ENCODE data around the gene PRTFDC1.

The PRTFDC1 gene

DNA sequence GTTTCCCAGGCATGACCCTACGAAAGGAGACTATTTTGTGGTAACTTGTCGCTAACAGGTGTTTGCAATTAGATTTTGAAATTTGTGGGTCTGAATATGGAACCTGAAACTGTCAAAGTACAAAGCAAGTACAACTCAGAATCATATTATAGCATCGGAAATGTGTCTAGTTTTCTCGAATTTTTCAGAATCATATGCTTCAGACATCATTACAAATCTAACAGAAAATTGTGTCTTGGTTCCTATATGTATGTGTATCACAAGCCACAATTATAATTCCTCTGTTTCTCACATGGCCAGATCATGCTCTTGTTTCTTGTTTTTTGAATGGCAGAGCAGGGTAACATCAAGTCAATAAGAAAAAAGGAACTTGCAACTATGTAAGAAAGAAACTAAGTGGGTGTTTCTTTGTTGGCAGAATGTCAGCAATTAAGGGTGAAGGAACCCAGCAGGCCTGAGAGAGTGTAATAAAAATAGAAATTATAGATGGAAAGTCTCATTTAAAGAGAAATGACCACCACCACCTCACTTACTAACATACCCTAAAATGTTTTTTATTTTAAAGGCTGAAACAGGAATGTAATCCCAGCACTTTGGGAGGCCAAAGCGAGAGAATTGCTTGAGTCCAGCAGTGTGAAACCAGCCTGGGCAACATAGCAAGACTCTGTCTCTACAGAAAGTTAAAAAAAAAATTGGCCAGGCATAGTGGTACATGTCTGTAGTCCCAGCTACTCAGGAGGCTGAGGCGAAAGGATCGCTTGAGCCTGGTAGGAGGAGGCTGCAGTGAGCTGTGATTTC lies 51.3 kb downstream of the PRTFDC1 start:
- DNase-seq = no peak

DNA sequence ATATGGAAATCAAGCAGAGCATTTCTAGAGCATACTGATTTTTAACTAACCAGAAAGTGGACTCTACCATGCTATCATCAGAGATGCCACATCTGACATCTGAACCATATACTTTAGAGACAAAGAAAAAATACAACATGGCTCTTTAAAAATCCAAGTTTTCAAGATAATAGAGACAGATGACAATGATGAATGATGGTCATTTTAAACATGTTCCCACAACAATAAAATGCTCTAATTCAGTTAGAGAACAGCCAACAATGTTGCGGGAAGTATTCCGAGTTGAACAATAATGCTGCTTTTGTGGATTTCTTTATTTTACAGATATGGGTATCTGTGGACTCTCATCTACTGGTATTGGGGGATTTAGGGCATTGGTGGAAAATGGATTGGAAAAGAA lies 52.8 kb downstream of the PRTFDC1 start:
- no peak for DNase-seq

DNA sequence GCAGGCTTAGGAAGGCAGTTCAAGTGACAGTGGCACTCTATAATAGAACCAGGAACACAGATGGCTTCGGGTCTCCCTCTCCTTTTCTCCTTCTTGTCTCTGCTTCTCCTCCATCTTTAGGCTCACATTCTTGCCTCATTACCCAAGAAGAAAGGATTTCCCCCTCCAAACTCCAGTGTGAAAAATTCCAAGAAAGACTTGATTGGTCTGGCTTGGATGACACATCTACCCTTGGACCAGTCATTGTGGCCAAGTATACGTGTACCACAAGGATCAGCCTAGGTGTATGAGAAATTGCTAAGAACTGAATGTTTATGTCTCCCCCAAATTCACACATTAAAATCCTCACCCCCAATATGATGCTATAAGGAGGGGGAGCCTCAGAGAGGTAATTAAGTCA lies 53.9 kb downstream of the PRTFDC1 start:
- no peak for DNase-seq

DNA sequence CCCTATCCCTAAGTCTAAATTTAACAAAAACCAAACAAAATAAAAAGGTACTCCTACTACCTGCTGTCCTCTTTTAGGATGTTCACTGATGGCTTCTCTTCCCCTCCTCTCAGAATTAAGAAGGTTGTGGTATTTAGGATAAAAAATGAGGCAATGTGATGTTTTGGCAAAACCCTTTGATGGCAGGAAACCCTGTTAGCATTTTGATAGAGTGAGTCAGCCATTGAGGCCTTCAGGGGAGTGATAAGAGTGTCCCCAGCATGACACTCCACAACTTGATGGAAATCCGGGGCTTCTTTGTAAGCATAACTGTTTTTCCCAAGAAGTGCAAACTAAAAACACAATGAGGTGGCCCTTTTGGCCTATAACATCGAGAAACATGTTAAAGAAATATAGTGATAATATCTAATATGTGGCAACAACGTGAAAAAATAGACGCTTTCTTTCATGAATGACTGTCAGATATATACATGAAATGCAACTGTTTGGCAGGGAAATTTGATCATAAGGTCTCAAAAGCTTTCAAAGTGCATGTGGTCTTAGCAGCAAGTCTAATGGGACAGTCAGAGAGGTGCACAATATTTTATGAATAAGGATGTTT lies 55.0 kb downstream of the PRTFDC1 start:
- no peak for DNase-seq

DNA sequence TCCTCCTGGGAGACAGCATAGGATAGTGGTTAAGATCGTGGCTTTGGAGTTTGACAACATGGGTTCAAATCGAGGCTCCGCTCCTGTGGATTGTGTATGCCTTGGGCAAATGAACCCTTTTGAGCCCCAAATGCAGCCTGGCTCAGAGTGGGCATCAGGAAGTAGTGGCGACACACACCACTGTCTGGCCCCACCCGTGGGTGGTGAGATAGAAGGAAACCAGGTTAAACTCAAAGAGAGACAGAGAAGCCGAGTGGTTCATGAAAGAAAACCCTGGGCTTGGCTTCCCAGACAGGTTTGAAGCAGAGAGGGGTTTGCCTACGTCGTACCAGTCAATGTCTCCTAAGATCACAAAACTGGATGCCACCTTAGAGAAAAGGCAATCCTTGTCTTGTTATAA lies 57.7 kb downstream of the PRTFDC1 start:
- peak; percentile 19 to 25 for DNase-seq

DNA sequence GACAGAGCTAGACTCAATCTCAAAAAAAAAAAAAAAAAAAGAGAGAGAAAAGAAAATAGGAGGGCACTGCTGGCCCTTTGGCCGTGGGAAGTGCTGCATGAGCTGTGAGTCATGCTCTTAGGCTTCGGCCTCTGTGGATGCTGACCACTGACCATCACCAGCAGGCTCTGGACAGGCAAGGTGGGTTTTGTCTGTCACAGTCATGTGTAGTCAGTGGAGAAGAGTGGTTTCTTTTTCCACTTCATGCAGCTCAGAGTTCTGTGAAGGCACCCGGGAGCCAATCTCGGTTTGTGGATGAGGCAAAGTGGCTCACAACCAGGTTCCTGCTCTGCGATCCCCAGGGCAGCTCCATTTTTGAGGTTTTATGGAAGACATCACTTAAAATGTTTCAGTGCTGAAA lies 58.1 kb downstream of the PRTFDC1 start:
- DNase-seq = no peak

DNA sequence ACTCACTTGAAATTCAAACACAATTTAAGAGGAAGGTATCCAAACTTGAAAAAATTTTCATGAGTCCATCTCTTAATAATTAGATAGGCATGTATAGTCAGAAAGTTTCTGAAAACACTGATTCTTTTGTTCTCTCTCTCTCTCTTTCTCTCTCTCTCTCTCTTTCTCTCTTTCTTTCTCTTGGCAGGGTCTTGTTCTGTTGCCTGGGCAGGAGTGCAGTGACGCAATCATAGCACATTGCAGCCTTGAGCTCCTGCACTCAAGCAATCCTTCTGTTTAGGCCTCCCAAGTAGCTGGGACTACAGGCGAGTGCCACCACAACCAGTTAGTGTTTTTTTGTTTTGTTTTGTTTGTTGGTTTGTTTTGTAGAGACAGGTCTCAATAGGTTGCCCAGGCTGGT lies 59.3 kb downstream of the PRTFDC1 start:
- DNase-seq = no peak

DNA sequence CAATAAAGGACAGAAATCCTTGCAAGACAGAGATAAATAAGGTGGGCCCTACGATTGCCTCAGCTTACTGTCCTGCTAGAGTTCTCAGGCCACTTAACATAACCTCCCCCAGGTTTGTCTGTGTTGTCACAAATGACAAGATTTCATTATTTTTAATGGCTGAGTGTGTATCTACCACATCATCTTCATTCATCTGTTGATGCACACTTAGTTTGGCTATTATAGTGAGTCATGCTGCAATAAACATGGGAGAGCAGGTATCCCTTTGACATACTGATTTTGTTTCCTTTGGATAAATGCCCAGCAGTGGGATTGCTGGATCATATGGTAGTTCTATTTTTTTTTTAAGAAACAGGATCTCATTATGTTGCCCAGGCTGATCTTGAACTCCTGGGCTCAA lies 60.6 kb downstream of the PRTFDC1 start:
- DNase-seq = no peak

DNA sequence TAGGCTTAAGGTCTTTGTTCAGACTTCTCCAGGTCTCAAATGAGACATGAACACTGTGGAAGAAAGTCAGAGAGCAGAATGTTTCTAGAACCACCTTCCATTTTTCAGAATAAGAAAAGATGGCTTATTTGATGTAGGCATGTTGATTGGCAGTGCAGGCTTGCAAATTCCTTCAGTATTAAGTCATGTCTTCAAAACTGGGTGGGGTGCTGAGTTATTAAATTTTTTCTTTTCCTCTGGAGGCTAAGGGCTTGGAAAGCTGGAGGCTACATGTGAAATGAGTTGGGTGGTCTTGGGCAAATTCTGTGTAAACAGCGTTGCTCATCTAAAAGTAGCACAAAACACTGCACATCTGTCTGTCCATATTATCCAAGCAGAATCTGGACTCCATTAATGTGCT lies 62.8 kb downstream of the PRTFDC1 start:
- no peak for DNase-seq

DNA sequence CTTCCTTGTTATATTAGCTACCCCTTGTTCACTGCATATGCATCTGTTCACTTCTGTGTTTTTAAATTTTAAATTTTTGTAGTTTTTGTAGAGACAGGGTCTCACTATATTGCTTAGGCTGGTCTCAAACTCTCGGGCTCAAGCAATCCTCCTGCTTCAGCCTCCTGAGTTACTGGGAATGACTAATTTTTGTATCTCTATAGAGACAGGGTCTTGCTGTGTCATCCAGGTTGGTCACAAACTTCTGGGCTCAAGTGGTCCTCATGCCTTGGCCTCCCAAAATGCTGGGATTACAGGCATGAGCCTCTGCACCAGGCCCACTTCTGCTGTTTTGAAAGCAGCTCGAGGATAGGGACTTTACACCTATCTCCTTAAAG lies 64.6 kb downstream of the PRTFDC1 start:
- no peak for DNase-seq

DNA sequence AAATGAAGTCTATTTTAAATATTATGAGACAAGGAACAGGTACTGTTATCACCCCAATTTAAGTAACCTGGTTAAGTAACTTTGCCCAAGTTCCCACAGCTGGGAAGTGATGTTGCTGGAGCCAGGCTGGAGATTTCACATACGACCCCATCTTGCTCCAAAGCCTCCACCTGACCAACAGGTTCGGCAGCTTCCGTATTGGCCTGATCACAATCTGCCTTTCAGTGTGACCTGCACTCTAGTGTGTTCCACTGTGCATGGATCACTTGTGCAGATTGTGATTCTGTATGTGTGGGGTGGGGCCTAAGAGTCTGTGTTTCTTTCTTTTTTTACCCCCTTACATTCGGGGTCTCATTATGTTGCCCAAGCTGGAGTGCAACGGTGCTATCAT lies 66.1 kb downstream of the PRTFDC1 start:
- no peak for DNase-seq

DNA sequence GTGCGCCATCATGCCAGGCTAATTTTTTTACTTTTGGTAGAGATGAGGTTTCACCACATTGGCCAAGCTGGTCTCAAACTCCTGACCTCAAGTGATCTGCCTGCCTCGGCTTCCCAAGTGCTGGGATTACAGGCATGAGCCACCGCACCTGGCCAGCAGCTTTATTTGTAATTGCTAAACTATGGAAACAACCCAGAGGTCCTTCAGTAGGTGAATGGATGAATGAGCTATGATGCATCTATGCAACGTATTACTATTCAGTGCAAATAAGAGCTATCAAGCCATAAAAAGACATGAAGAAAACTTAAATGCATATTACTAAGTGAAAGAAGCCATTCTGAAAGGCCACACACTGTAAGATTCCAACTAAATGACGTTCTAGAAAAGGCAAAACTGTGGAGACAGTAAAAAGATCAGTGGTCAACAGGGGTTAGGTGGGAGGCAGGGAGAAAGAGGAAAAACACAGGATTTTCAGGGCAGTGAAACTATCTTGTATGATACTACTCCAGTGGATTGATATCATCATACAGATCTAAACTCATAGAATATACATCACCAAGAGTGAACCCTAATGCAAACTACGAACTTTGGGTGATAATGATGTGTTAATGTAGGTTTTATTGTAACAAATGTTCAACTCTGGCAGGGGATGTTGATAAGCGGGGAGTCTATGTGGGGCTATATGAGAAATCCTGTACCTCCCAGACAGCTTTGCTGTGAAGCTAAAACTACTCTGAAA lies 66.7 kb downstream of the PRTFDC1 start:
- DNase-seq = no peak

DNA sequence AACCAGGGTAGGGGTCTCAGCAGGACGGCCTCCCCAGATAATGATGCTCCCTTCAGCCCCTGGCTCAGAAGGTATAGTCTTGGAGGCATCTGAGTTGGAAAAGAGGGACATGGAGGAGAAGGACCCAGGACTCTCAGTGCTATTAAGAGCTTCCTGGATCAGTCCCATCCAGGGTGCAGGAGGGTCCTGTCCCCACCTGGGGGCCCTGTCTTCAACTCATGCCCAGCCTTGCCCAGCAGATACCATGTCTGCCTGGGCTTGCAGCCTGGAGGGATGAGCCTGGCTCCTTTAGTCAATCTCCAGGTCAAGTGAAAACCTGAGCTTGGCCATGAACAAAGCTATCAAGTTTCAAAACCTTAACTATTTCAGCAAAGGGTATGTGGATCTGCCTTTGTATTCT lies 67.6 kb downstream of the PRTFDC1 start:
- DNase-seq = no peak

DNA sequence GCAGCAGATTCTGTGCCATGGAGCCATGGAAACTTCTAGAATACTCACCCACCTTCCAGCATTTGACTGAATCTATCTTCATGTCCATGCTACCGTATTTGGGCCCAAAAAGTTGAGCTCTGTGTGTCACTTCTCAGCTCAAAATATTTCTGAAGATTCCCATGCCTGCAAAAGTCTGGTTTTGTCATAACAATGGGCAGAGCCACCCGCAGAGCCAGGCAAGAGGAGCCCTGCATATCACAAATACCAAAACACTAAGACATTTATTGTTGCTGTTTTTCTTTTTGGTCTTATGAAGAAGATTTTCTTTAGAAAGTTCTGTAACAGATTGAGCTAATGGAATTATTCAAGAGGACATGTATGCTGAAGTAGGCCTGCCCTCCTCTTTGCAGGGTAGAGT lies 68.1 kb downstream of the PRTFDC1 start:
- DNase-seq = no peak

DNA sequence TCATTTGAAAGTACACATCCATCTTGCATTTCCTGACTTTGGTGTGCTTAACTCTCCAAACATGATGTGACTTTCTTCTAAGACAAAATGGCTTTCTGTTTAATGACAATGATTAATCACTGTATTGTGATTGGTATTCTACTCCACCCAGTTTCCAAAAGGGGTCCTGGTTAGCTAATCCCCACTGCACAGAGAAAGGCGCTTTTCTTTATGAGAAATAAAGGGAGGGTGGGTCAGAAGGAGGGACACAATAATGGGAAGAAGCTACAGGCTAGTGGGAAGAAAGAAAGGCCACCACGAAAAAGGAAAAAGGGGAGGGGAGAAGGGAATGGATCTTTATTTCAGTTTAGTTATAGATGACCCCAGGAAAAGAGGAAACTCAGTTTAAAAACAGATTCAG lies 69.2 kb downstream of the PRTFDC1 start:
- DNase-seq = no peak

DNA sequence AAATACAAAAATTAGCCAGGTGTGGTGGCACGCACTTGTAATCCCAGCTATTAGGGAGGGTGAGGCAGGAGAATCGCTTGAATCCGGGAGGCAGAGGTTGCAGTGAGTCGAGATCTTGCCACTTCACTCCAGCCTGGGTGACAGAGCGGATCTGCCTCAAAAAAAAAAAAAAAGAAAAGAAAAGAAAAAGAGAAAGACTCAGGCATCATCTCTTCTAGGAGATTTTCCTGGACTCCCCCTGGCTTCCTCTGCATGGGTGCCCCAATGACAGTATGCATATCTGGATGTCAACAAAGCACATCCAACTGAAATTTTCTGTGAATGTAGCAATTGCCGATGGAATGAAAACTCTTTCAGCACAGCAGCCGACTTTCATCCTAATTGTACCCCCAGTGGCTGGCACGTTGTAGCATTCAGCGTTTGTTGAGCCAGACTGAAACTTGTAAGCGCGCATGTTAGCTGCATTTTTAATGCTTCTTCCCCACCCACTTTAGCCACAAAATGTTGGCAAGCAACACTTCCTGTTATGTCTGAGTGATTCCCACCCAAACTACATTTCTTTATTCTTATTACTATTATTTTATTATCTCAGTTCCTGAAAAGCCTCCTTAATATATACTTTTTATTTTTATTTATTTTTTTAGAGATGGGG lies 70.2 kb downstream of the PRTFDC1 start:
- peak; percentile 52 to 61 for DNase-seq

DNA sequence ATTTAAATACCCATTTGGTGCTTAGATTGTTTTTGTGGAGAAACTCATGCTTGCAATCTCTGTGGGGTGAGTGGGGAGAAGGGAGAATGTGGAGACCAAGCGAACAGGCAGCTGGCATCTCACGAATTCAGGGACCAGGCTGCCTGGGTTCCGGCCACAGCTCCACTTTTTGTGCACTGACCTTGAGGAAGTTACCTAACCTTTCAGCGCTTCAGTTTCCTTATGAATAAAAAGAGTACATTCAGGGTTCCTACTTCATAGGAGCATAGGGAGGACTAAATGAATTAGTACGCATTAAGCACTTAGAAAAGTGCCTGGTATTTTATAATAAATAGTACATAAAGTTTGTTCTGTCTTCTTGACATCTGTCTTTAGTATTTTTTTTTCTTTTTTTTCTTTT lies 72.5 kb downstream of the PRTFDC1 start:
- no peak for DNase-seq

DNA sequence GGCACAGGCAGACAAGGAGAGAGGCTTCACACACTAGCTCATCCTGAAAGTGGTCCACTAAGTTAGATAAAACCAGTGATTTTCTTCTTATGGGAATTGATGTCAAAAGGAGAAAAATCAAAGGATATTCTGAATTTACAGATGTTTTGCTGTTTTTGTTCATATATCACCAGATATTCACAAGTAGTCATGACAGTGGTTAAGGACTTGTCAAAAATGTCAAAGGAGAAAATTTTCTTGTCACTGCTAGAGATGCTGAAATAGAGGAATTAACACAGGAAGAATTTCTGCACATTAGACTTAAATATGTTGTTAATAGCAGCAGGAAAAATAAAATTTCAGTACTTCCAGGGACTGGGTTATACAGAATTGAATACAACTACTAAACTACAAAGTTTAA lies 78.3 kb downstream of the PRTFDC1 start:
- DNase-seq = no peak

DNA sequence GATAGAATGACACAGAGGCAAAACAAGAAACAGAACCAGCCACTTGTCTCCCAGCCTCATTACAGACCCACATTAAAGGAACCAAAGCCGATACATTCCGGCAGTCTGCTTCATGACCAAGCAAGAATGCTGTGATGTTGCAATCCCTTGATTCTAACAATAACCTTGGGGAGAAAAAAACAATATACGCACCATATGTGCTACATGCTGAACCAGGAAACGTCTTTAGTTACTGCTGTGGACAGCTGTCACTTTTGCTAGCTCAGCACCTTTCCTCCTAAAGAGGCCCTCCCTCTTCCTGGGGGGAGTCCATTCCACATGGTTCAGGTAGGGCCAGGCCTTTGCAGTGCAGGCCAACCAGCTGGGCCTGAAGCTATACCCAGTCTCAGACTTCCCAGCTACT lies 79.1 kb downstream of the PRTFDC1 start:
- peak in 1 of 2 donors; percentile 30 for DNase-seq

DNA sequence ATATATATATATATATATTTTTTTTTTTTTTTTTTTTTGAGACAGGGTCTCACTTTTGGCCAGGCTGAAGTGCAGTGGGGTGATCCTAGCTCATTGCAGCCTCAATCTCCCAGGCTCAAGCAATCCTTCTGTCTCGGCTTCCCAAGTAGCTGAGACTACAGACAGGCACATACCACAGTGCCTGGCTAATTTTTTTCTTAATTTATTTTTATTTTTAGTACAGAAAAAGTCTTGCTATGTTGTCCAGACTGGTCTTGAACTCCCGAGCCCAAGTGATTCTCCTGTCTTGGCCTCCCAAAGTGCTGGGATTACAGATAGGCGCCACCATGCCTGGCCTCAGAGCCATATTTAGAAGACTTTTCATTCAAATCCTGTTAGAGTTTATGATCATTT lies 79.6 kb downstream of the PRTFDC1 start:
- DNase-seq = no peak

DNA sequence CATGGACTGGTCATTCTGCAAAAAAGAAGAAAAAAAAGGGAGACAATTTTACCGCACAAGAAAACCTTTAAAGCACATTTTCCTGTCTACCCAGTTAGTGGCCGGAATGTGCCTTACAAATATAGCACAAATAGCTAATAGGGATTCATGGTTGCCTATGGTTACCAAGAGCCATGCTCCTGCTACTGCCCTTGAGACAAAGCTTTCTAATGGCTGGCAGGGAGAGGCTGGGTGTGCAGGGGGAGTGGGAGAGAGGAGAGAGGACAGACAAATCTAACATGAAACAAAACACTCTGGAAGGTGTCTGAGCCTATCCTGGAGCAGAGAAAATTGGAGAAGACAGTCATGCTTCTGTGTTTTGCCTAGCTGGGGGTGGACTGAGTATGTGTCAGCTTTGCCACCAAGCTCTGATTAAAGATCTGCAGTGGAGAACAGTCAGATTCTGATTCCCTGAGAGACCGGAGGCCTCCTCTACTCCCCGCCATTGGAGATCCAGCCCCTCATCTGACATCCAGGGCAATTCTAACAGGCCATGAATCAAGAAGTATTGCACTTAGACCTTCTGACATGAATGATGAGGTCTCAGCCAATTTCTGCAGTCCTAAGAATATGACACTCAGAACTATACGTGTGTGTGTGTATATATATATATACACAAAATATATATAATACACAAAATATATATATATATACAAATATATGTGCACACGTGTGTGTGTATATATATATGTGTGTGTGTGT lies 80.2 kb downstream of the PRTFDC1 start:
- no peak for DNase-seq

DNA sequence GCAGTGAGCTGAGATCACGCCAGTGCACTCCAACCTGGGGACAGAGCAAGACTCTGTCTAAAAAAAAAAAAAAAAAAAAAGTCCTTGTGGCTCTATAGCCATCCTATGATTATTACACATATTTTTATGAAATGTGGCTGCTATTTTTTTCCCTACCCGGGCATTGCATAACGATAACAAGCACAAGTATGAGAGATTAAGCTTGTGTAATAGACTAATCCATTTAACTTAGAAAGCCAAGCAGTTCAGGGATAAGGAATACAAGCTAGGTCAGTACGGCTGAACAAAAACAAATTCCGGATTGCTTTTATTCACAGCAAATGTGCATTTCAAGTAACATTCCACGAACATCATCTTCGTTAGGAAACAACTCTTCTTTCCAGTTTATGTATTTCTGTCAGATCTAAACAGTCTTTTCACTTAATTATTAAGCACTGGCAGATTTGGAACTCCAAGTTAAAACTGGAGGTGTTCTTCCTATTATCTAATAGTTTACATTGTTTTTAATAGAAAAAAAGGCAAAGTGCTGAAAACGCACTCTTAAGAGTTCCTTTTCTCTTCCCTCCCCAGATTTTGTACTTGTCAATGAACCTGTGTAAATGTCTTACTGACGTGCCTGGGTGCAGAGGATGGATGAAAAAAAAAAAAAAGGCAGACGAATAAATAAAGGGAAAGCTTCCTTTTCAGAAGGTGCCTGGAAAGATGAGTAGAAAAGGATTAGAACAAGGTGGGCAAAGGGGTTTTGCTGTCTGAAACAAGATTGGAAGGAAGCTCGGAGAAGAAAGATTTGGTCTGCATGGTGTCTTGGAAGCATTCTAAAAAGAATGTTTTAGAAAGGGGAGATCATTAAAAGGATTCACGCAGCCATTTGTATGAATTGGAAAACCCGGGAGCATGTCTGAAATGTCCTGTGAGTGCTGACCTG lies 81.1 kb downstream of the PRTFDC1 start:
- DNase-seq = no peak
